Dedifferentiated amniotic fluid mesenchymal stem cell (primary cell): ENCODE data around the gene ADD1.
"Not testable (repeated sequence)": the region's sequence is repeated elsewhere in the genome, so short reads cannot be mapped to it uniquely, and the experiment has no call there.

Source experiments
- DNase-seq: peaks from one replicate; pipeline ENCODE4 v3.0.0-alpha.2; 2016; ENCODE audit errors: extremely low spot score

The ADD1 gene

DNA sequence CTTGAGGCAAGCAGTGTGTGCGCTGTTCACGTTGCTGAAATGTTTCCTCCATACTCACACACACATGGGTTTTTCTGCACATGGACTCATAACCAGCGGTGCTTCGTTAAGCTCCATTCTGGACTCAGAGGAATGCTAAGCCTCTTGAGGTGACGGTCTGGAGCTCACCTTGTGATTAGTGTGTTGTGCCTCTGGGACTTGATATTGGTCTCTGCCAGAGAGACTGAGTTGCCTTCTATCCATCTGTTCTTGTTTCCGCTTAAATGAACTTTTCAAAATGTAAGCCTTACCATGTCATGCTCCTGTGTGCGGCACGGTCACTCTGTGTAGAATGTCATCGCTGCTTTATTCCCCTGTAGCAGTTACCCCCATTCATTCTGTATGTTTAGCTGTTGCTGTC, 42.5 kb downstream of the ADD1 start:
- DNase-seq = no peak

DNA sequence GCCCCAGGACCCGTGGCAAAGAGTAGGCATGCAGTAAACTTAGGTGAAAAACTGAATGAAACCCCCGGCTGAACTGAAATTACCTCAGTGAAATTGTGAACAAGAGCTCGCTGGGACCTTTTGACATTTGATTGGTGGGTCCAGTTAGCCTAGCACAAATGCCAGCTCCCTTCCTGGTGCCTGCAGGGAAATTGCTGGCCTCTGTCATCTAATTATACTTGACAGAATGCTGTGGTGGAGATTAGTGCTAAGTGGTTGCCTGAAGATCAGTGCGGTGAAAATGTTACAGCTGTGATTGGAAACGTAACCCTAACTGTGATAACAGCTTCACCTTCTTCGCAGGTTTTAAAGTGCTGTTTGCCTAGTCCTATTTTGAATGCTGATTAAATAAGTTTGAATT, 43.0 kb downstream of the ADD1 start:
- no peak for DNase-seq

DNA sequence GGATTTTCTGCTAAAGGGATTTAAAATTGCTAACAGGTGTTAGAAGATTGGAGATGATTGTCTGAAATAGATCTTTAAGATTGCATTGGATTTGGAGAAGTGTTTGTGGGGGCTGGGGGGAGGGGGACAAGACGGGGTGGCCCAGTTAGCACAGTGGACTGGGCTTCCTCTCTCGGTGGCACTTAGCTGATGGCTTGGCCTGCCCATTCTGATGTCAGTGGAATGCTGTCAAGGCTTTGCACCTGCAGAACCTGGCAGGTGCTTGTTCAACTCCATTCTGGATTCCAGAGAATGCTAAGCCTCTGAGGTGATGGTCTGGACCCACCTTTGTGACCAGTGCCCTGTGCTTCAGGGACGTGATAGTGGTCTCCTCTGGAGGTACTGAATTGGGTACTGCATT, 43.7 kb downstream of the ADD1 start:
- no peak for DNase-seq

DNA sequence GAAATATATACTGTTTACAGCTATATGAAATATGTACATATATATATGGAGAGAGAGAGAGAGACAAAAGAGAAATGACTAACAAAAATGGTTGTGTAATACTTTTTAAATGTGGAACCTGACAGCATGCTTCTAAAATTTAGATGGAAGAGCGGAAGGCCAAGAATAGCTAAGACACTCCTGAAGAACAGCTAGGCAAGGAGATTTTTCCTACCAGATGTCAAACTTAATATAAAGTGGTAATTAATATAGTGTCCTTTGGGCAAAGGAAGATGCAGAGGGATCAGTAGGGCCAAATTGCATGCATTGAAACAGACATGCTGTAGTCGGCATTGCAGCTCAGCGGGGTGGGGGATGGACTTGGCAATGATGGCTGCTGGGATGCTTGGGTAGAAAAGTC, 45.2 kb downstream of the ADD1 start:
- no peak for DNase-seq

DNA sequence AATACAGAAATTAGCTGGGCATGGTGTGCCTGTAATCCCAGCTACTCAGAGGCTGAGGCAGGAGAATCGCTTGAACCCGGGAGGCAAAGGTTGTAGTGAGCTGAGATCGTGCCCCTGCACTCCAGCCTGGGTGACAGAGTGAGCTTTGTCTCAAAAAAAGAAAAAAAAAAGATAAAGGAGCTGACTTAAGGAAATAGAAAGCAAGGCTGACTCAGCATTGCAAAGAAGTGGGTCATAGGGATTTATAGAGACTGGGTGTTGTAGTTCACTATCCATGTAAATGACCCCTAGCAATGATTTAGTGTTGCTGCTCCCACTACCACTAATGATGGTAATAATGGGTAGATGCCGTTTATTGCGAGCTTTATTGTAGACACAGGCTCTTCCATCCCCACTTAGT, 47.6 kb downstream of the ADD1 start:
- peak; percentile 43 for DNase-seq

DNA sequence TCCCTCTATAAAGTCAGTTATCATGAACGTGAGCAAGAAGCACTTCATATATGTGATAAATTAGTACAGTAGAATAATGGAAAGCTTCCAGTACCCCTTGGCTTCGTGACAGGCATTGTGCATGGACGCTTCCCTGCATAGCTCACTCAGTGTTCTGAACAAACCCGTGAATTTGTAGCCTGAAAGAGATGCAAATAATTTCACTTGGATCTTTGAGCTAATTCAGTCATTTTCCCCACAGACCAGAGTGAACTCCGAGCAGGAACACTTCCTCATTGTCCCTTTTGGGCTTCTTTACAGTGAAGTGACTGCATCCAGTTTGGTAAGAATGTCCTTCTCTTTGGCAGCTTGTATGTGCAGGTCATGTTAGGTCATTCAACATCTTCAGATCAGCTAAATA, 50.1 kb downstream of the ADD1 start:
- DNase-seq = no peak

DNA sequence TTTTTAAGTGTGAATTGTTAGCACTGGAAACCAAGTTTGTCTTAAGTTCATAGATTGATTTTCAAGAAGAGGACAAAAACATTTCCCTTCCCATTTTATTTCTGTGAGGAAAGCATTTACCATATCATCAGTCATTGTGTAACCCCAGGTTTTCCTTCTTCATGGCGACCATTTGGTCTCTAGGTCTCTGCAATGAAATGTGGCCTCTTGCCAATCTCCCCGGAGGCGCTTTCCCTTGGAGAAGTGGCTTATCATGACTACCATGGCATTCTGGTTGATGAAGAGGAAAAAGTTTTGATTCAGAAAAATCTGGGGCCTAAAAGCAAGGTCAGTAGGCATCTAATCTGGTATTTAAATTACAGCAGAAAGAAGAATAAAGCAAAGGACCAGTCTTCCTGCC, 54.4 kb downstream of the ADD1 start:
- no peak for DNase-seq

DNA sequence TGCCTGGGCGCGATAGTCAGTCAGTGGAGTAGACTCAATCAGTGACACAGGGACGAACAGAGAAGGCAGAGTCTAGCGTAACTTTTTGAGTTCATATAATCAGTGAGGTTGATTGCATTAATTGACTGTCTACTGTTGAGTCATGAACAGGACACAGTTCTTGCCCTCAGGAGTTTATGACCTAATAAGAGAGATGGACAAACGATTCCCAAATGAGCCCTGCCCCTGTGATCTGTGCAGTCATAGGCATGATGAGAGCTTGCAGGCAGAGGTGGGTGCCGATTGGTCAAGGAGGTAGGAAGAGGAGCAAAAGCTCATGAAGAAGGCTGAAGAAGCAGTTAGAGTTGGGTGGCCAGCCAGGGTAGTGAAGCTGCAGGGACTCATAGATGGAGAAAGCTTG, 57.1 kb downstream of the ADD1 start:
- DNase-seq = no peak

DNA sequence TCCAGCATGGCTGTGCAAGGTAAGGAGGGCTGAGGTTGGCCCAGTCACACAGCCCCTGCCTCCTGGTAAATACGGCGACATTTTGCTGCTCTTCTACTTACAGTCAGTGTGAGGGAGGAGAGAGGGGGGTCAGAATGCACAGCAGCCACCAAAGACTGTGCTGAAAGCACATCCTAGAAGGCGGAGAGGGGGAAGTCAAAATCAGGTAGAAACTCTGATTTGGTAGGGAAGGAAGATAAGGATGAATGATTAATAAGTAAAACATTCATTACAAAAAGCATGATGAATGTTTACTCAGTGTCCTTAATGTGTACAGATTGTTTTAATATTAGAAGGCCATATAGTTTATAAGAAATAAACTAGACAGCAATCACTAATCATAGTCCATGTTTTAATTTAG, 57.5 kb downstream of the ADD1 start:
- DNase-seq = no peak

DNA sequence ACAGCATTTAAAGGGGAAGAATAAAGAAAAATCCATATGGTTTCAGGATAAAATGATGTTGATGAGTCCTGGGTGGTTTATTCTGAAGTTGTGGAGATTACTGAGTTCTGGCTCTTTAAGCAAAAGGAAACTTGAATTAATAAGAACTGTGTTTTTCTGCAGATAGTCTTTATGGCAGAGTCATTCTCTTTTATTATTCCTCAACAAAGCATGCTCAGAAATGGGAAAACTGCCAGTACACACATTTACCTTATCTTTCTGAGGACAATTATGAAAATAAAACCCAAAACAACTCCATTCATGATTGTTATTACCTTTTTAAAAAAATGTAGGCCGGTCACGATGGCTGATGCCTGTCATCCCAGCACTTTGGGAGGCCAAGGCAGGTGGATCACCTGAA, 58.5 kb downstream of the ADD1 start:
- DNase-seq = no peak

DNA sequence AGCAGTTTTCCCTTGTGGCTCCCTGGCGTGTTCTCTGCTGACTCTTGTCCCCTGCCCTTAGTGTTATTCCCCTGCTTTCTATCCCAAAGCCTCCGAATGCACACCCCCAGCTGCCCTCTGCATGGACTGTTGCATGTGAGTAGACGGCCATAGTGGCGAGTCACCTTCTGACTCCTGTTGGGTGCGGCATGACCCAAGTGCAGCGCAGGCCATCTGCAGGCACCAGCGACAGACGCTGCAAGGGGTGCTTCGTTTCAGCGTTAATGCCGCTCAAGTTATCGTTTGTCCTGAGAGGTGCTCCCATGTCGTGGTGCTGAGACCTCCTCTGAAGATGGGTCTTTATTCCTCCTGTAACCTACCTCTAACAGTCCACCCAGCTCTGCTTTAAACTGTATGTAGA, 61.9 kb downstream of the ADD1 start:
- no peak for DNase-seq

DNA sequence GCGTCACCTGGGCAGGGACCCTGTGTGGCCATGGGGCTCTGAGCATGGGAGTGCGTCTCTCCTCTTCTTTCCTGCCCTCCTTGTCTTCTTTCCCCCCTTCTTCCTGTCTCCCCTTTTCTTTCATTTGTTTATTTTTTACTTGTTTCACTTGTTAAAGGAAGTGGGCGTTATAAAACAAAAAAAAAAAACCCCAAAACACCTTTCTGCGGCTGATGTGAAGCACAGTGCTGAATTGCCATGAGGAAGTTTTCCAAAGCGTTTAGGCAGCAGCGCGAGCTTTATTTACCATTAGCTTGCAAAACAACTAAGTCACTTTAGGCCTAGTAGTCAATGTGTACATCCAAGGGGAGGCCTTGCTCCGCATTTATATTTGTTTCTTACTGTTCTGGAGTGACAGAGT, 62.6 kb downstream of the ADD1 start:
- DNase-seq = no peak

DNA sequence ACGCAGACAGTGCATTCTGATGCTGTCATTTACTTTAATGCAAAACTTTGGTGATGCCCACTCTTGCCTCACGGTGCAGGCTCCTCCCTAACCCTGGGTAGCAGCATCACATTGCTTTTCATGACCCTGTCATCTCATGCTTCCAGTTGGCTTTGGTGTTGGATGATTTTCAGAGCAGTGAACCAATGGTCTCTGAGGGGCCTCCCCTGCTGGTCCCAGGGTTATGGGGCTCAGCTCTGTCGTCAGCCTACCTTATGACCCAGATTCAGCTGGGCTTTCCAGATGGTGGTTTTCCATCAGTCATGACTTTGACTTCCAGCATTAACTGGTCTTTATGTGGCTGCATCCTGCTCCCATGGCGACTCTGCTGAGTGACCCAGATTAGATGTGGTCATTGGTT, 63.6 kb downstream of the ADD1 start:
- DNase-seq = no peak

DNA sequence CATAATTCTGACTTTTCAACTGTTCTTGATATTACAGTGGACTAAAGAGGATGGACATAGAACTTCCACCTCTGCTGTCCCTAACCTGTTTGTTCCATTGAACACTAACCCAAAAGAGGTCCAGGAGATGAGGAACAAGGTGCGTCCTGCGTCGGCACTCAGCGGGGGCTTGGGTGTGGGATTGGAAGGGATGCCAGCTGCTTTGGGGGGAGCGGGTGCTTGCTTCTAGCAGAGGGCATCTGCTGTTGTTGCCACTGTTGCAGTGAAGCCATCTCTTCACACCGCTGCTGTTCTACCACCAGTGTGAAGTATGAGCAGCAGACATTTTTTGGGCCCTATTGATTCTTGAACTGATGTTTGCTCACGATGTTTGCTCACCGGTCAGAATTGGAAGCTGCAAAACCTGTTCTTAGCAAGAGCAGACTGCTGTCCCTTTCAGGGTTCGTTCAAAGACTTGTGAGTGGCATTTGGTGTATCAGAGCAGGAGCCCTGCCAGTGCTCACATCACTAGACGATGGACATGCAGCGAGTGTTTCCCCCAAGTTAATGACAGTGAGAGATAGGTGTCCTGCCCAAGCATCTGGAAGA, 64.2 kb downstream of the ADD1 start:
- no peak for DNase-seq

DNA sequence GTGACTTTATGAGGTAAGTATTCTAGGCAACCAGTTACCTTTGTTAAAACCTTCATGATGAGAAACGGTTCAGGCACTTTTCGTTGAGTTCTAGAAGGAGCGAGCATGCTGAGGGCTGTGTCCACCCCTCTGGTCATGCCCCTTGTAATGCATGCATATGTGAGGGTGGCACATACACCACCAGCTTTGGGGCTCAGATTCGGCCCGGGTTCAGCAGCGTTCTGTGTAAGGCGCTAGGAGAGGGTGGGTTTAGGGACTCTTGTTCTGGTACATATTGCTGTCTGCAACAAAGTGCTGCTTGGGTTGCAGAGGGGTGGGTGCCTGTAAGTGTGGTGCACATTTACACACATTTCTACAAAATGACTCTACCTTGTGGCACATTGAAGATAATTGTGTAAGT, 65.0 kb downstream of the ADD1 start:
- no peak for DNase-seq

DNA sequence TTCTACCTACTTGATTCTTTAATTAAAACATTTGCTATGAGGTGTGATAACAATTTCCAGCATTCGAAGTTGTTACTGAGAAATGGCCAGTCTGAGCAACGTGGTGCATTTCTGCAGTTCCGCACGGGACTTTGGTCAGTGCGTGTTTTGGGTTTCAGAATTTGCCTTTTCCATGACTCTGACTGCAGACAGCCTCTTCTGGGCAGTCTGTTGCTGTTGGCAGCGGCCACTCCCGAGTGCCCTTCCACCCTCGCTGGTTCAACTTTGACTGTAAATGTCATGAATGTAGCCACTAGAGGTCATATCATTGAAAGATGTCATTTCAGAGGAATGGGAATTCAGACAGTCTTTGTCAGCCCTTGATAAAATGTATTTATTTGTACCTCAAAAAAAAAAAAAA, 65.9 kb downstream of the ADD1 start:
- no peak for DNase-seq

DNA sequence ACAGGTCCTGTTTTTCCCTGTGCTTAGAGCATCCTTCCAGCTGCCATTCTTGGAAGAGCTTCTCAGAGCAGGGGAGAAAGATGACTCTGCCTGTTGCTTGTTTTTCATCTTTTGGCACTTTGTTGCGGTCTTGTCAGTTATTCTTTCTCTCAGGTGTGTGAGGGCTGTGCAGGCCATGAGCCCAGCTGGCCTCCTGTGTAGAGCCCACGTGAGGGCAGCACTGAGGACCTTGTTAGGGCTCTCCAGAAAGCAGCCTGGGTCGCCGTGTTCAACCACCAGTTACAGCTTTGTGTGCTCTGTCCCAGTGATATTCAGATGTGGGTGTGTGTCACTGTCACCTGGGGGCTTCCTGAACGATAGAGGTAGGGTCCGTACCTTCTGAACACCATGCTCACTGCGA, 66.8 kb downstream of the ADD1 start:
- DNase-seq = no peak

DNA sequence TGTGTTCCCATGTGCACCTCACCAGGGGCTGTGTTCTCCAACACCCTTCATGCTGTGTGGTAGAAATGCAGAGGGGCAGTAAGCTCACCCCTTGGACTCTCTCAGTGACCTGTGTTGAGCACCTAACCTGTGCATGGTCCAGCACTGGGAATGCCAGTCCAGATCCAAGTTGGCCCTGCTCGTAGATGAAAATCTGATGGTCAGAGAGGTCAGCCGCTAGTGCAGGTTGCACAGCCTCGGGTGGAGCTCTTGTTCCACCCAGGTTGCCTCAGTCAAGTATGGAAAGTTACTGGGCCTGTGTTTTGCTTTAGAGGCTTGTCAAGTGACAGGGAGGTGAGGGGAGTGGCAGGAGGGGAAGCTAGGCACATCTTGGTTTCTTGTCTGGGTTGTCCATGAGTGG, 68.2 kb downstream of the ADD1 start:
- no peak for DNase-seq

DNA sequence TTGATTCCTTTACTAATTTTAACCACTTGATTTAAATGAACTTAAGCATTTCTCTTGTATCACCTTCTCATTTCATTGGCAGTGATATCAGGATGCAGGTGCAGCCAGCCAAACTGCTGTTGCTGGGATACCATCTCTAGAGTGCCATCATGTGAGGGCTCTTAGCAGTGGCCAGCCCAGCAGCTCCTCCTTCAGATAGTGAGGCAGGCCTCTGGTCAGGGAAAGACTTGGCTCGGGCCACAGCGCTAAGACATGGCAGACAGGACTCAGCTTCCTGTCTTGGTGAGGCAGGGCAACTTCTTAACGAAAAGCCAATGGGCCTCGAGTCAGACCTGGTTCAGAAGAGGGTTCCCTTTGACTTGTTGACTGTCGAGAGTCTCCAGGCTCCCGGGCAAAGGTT, 69.5 kb downstream of the ADD1 start:
- no peak for DNase-seq

DNA sequence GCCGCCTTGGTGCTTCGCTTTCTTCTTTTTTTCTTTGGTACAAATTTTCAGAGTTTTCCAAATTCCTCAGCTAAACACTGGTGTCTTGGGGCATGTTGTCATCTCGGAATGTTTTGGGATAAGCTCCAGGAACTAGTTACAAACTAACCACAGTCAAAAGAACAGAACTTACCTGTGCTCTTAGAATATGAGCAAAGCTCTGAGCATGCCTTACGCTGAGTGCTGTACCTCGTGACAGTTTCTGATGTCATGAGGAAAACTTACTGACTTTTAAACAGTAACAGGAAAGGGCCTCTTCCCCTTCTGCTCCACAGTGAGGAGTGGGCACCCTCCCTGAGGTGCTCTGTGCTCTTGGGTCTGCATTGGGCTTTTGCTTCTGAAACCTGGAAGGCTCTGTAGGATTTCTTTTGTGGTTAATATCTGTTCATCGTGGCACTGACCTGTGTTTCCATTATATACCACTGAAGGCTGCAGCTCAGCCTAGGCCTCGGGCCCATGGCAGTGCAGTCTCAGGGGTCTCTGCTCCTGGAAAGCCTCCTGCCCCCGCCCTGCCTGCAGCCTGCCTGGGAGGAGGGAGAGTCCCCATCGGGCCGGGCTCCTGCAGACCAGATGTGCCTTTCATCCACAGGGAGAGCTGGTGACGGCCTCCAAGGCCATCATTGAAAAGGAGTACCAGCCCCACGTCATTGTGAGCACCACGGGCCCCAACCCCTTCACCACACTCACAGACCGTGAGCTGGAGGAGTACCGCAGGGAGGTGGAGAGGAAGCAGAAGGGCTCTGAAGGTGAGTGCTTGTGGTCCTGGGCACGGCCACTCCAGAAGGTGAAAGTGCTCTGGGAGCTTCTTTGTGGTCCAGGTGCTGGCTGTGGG, 70.8 kb downstream of the ADD1 start:
- DNase-seq = no peak

DNA sequence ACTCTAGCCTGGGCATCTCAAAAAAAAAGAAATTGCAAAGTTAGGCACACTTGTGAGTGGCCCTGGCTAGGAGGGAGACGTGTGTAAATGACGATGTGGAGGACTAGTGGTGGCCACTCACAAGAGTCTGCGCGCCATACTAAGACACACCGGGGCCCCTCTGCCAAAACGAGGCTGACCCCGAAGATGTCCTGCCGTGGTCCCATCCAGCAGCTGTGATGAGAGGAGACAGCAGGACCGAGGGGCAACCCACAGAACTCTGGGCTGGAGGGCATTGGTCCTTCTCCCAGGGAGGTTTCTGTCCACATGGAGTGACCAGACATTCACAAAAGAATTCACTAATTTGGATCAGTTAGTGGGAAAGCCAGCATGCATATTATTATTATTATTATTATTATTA, 72.1 kb downstream of the ADD1 start:
- DNase-seq = no peak

DNA sequence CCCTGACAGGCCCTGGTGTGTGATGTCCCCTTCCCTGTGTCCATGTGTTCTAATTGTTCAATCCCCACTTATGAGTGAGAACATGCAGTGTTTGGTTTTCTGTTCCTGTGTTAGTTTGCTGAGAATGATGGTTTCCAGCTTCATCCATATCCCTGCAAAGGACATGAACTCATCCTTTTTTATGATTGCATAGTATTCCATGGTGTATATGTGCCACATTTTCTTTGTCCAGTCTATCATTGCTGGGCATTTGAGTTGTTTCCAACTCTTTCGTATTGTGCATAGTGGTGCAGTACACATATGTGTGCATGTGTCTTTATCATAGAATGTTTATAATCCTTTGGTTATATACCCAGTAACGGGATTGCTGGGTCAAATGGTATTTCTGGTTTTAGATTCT, 73.1 kb downstream of the ADD1 start:
- DNase-seq = not testable (repeated sequence)

DNA sequence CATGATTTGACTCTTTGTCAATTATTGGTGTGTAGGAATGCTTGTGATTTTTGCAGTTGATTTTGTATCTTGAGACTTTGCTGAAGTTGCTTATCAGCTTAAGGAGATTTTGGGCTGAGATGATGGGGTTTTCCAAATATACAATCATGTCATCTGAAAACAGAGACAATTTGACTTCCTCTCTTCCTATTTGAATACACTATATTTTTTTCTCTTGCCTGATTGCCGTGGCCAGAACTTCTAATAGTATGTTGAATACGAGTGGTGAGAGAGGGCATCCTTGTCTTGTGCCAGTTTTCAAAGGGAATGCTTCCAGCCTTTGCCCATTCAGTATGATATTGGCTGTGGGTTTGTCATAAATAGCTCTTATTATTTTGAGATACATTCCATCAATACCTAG, 74.7 kb downstream of the ADD1 start:
- not testable (repeated sequence) for DNase-seq

DNA sequence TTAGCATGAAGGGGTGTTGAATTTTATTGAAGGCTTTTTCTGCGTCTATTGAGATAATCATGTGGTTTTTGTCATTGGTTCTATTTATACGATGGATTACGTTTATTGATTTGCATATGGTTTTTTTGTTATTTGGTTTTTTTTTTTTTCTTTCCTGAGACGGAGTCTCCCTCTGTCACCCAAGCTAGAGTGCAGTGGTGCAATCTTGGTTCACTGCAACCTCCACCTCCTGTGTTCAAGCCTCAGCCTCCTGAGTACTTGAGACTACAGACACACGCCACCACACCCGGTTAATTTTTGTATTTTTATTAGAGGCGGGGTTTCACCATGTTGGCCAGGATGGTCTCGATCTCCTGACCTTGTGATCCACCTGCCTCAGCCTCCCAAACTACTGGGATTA, 75.1 kb downstream of the ADD1 start:
- not testable (repeated sequence) for DNase-seq
